SKM-1 treated with dmso at 0.1 percent for 144 hours (cell line): Measurements from ENCODE around the gene SDCCAG8.
"Not testable (repeated sequence)": the region's sequence is repeated elsewhere in the genome, so short reads cannot be mapped to it uniquely, and the experiment has no call there.

ENCODE experiments used
- DNase-seq: peaks from one replicate; lab custom pipeline; 2025; ENCODE audit not compliant: unreplicated experiment; lab: John Stamatoyannopoulos, UW

SDCCAG8 gene

DNA sequence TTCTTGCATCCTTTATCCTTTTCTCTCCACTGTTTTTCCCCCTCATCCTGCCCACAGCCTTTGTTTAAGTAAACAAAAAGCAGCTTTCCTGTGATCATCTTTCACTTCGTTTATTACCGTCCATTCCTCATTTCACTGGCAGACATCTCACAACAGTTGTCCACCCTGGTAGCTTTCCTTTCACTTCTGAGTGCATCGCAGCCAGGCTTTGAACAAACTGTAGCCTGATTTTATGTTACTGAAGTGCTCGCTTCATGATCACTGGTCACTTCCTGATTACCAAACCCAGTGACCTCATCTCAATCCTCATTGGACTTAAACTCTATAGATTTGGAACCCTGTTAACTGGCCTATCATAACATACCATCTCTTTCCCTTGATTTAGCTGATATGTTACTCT, 67.7 kb downstream of the SDCCAG8 start:
- DNase-seq: no peak

DNA sequence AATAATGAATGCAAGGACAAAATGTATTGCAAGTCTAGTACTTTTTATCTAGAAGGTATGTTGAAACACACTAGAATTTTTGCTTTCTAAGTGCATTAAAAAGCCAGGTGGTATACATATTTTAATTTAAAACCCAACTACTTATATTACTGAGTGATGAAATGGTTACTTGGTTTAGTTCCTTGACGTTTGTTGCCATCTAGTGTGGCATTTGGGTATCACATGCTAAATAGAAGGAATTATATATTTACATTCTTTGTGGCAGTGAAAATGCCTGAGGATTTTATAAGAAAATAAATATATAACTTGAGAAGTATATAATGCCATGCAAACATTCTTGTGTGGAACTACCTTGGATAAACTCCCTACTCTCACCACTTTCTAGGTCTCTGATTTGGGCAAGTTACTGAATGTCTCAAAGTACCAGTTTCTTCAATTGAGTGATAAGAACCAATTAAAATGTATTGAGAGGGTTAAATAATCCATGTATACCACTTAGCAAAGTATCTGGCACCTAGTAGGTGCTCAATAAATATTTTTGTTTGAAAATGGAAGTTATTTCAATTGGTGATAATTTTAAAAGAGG, 69.6 kb downstream of the SDCCAG8 start:
- peak; percentile 63 for DNase-seq

DNA sequence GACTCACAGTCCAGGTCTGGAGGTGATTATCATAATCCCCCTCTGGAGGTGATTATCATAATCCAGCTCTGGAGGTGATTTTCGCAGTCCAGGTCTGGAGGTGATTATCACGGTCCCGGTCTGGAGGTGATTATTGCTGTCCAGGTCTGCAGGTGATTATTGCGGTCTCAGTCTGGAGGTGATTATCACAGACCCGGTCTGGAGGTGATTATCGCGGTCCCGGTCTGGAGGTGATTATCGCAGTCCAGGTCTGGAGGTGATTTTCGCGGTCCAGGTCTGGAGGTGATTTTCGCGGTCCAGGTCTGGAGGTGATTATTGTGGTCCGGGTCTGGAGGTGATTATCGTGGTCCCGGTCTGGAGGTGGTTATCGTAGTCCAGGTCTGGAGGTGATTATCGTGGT, 76.6 kb downstream of the SDCCAG8 start:
- DNase-seq: no peak

DNA sequence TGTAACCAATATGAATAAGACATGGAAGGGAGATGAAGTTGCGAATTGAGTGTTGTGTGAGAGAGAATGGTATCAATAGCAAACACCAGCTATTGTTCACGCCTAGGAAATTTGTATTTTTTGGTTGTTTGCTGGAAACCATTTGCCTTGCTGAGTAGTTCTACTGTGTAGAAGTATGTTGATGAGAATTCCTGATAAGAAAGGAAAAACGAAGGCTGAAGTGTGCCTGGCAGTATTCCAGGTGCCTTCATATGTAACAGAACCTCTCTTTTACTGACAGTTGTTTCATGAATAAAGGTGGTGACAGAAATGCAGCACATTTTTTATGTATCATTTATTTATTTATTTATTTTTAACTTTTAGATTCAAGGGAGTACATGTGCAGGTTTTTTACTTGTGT, 79.5 kb downstream of the SDCCAG8 start:
- DNase-seq: no peak

- DNase-seq: no peak
Observed at GRCh38 chr1:243336163-243336562, 80.3 kb downstream of the SDCCAG8 start.

GRCh38 chr1:243338848-243339247, 83.0 kb downstream of the SDCCAG8 start:
- DNase-seq: not testable (repeated sequence)

- no peak for DNase-seq
Observed at GRCh38 chr1:243341074-243341473, 85.2 kb downstream of the SDCCAG8 start.

DNA sequence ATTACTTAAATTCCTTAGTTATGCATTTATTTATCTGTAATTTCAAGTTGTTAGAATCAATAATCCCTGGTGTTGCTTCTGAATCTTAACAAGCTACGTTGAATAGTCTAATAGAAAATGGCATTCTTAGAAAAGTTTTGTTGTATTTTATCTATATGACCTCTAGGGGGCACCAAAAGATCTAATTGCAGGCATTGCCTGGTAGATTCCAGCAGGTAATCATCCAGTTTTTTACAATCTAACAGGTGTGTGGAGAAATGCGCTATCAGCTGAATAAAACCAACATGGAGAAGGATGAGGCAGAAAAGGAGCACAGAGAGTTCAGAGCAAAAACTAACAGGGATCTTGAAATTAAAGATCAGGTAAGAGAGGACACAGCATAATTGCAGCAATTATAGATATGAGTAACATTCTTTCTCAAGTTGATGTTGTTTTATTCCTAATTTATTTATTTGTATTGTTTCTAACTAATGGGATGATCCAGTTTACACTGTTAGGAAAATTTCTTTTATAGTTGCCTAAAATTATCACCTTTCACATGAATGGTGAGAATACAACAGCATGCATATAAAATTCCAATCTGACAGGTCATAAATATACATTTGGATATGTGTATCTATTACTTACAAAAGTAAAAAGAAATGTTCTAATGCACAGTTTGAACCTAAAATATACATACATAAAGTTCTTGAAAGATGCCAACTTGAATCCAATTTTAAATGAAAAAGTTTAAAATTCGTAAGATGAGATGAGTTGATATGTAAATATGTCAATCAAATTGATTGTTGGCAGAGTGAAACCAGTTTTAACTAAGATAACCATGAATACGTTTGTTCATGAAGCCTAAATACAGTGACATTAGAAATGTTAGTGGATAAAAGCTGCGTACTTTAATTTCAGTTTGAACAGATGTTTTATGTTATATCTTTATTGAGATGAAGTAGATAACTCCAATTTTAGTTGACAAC, 88.4 kb downstream of the SDCCAG8 start:
- DNase-seq: peak; percentile 82

- no peak for DNase-seq
Observed at GRCh38 chr1:243345205-243345604, 89.4 kb downstream of the SDCCAG8 start.

DNA sequence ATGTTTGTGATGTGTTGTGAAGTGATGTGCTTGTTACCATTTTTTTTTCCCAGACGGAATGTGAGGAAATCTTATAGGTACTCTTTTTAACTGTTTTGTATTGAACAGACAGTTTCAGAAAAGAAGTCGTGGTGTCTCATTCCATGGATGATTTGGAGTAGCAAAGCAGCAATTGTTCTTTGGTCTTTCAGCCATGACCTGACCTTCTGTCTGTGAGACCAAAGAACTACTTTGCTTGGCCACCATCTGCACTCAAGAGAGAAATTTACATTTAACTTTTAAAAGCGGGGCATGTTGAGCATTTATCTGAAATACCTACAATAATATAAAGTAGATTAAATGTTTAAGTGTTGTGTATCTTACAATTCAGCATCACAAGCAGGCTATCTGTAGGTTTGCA, 90.2 kb downstream of the SDCCAG8 start:
- DNase-seq: no peak

DNA sequence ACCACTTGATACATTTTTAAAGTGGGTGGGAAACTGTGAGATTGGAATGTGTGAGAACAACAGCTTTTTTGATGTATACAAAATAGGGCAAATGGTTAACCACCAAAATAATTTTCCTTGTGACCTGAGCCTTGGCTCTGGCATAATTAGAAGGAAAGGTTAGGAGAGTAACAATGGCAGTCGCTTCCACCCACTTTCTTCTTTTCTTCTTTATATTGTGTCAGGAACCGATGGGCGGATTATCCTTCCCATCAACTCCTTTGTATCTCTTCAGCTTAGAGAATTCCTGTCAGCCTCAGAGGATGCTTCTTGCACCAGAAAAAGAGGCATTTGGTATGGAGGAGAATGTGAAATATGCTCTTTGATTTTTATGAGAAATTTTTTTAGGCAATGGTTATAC, 90.6 kb downstream of the SDCCAG8 start:
- no peak for DNase-seq

- DNase-seq: no peak
Observed at GRCh38 chr1:243348331-243348730, 92.5 kb downstream of the SDCCAG8 start.

DNA sequence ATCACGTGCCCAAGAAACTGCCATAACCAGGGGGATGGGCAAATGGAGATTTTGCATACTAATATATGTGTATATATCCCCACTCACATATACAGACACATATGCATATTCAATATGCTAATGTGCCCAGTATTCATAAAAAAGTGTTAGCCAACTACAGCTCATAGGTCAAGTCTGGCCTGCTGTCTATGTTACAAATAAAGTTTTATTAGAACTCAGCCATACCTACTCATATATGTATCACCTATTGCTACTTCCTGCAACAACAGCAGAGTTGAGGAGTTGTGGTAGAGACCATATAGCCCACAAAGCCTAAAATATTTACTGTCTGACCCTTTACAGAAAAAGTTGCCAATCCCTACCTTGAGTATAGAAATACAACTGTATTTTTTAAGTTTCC, 93.3 kb downstream of the SDCCAG8 start:
- no peak for DNase-seq

DNA sequence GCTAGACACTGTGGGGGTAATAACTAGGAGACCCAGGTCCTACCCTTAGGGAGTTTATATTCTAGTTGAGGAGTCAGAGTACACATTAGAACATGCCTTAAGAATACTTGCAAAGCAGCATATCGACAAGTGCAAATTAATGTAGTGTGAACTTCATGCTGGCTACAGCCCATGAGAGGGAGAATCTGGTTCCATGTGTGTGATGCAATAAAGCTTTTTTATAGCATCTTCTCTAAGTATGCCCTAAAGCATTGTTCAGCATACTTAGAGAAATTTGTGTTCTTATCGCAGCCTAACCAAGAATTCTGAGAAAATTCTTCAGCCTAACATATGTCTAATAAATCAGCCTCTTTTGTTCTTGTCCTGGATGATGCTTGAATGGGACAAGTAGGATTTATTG, 95.5 kb downstream of the SDCCAG8 start:
- DNase-seq: no peak

GRCh38 chr1:243354511-243355153, 98.8 kb downstream of the SDCCAG8 start:
- DNase-seq: no peak

DNA sequence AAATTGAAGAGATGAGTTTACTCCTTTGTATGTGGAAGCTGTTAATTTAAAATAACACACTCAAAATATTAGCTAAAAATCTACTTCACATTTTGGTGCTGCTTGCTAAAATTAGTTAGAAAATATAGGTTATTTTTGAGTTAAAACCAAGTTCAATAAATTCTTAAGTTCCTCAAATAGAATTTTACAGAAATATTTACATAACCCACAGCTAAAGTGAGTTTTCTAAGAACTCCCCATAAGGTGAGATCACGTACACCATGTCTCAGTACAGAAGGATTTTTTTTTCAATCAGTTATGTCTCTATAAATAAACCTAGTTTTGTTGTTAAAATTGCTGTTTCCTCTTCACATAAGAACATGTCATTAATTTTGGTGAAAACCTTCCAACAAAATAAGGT, 108.0 kb downstream of the SDCCAG8 start:
- no peak for DNase-seq

DNA sequence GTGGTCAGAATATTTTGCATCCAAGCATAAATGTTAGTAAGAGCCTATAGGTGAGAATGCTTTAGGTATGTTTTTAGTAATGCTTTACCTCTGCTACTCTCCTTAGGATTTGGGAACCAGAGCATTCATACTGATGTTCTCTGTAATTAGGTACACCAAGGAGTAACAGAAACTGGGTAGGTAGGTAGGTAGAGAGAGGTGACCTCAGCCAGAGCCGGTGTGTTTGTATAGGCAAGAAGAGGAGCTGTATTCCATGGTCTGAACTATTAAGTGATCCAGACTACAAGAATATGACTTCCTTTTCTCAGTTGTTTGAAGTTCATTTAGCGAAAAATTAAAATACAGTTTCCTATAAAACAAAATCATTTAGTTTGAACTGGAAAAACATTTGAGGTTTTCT, 108.5 kb downstream of the SDCCAG8 start:
- no peak for DNase-seq

DNA sequence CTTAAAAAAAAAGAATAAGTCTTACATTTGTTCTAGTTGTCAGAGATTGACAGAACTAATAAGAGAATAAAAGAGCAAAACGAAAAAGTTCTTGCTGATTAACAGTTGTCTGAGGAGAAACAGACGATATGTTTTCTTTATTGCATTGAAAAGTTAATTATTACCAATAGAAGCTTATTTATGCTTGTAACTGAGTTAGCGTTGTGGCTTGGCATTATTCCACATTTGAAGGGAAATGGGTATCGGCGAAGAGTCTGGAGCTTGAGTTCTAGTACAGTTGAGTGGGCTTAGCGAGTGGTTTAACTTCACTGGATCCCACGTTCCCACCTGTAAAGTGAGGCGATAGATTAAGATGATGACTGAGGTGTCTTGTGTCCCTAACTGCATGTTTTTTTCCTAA, 109.0 kb downstream of the SDCCAG8 start:
- DNase-seq: no peak

DNA sequence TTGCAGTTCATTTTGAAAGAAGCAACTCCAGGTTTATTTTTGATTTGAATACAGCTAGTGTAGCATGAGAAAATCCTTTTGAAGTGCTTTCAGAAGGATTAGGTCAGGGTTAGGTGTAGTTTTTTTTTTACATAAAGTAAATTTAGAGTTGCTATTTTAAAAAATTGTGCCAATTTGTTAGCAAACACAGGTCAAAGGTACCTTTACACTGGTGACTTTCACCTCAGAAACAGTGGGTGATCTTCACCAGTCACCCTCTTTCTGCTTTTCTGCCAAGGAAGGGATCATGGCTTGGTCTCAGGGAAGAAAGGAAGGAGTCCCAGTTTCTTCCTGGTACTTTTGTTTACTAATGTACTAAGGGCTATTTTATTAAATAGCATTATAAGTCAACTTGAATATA, 111.5 kb downstream of the SDCCAG8 start:
- no peak for DNase-seq

- DNase-seq: no peak
Observed at GRCh38 chr1:243374412-243374811, 118.6 kb downstream of the SDCCAG8 start.

- DNase-seq: no peak
Observed at GRCh38 chr1:243375596-243375995, 119.8 kb downstream of the SDCCAG8 start.

DNA sequence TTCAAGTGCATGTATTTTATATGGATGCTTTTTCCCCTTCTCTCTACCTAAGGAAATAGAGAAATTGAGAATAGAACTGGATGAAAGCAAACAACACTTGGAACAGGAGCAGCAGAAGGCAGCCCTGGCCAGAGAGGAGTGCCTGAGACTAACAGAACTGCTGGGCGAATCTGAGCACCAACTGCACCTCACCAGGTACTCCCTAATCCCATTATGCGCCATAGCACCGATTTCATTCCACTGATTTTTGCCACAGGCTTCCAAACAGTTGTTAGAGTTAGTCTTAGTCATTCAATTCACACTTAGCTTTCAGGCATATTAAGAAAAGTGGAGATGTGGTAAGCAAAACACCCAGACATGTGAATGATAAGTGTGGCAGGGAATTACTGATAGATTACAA, 122.8 kb downstream of the SDCCAG8 start:
- no peak for DNase-seq
